ENCODE results near the gene TMPRSS4.

- no peak for TF ChIP-seq CTCF (IDR thresholded peaks at IDR 0.05; ENCODE audit: insufficient read depth, low read depth, low read length)
- TF ChIP-seq EZH2 (IDR thresholded peaks at IDR 0.05; ENCODE audit: insufficient read depth, low read length) = no peak
Measured at GRCh38 chr11:118091690-118092089, 14.8 kb downstream of the TMPRSS4 start.

Data from astrocyte (in vitro differentiated cells and primary cell).